ENCODE measurements around the gene GFRA1. TPM values are rescaled to one million over a fixed set of nuclear protein-coding genes. Genes with fewer than 3 reads are reported as not detected.

GFRA1 gene
- total and polyA plus RNA-seq, 7 donors = under 0.01 to 115 (median 38.9) TPM

DNA sequence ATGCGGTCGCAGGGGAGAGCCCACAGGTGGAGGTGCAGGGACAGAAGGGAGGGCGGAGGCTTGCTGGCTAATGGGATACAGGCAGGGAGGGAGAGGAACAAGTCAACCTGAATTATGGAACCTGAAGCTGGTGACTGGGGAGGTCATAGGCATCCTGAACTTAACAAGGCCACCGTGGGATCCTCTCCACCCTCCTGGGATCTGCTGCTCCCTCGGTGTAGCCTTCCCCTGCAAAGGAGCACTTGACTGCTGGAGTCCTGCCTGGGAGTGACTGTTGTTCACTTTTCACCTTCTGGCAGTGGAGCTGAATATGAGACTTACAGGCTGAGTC lies 223.1 kb downstream of the GFRA1 start:
- Histone ChIP-seq H3K9me3 (no peaks in the 10 kb centered on the region), H3K27me3 (no peaks in the 10 kb centered on the region), H3K4me1 (peaks cover 0 to 25% (median 16%) of the 10 kb centered on the region in 4 donors), H3K27ac (no peak overlapping the region), H3K36me3 (no peaks in the 10 kb centered on the region), H3K4me3 (no peak overlapping the region)
- no peak for DNase-seq
- TF ChIP-seq POLR2A (IDR thresholded peaks at IDR 0.05) (no peak), EP300 (IDR thresholded peaks at IDR 0.05) (no peak), CTCF (IDR thresholded peaks at IDR 0.05) (no peak), POLR2AphosphoS5 (IDR thresholded peaks at IDR 0.05) (no peak)
- WGBS, 2 donors = 81 to 82% methylated on average over 5 of the region's 5 CpGs
- intact Hi-C loops (cut with DNase I) = no loop called here

- Histone ChIP-seq H3K4me3 (no peak overlapping the region), H3K9me3 (no peaks in the 10 kb centered on the region), H3K36me3 (no peaks in the 10 kb centered on the region), H3K27ac (no peak overlapping the region), H3K27me3 (no peaks in the 10 kb centered on the region), H3K4me1 (peaks cover 0 to 21% (median 13%) of the 10 kb centered on the region in 4 donors)
- WGBS, 2 donors = 74 to 76% methylated on average over 10 of the region's 10 CpGs
- TF ChIP-seq EP300 (IDR thresholded peaks at IDR 0.05) = no peak
- TF ChIP-seq POLR2AphosphoS5 (IDR thresholded peaks at IDR 0.05) = peak in 1 of 4 donors; percentile 6
- TF ChIP-seq POLR2A (IDR thresholded peaks at IDR 0.05) = no peak
- no peak for TF ChIP-seq CTCF (IDR thresholded peaks at IDR 0.05)
- DNase-seq = no peak
- intact Hi-C loops (cut with DNase I) = no loop called here
Observed at GRCh38 chr10:116049158-116049973, 223.6 kb downstream of the GFRA1 start.

DNA sequence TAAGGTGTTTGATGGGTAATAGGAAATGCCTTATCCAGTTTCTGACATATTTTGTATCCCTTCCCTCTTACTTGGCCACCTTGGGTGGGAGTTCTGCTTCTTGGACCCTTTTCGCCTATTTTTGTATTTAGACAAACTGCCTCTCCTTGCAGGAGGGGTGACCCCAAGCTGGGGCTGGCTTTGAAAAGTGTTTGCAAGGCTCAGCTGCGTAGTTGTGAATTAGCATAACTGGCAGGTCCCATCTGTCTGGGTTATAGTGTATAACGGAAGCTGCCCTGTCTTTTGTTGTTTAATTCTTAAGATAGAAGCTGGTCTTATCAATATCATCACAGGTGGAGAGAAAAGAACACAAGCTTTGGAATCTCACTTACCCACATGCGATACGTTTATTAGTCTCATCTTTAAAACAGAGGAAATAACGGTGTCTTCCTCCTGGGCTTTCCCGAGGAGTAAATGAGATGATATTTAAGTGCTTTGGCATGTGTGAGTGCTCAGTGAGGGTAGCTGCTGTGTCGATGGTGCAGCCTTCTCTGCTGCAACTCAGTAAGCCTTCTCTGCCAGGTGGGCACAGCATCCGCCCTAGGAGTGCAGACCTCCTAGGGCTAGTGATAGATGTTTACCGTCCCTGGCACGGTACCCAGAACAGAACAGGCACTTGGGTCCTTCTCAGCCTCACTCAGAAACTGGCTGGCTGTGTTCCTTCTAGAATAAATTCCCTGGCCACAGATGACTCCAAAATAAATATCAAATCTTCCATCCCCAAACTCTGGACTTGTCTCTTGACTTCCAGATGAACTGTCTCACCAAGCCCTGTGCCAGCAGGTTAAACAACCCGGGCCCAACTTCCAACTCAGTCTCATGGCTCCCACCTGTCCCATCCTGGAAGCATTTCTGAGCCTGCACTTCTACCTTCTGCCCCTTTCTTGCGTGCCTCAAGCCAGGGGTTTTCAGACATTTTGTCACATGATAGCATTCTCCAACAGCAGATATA lies 227.3 kb downstream of the GFRA1 start:
- no peaks in the 10 kb centered on the region for H3K36me3 ChIP-seq
- no peak overlapping the region for H3K27ac ChIP-seq
- no peak overlapping the region for H3K4me3 ChIP-seq
- WGBS, 2 donors = 78 to 82% methylated on average over 13 of the region's 13 CpGs
- intact Hi-C loops (cut with DNase I) = no loop called here
- DNase-seq = no peak
- H3K27me3 ChIP-seq = no peaks in the 10 kb centered on the region
- peaks cover 0 to 15% (median 13%) of the 10 kb centered on the region in 4 donors for H3K4me1 ChIP-seq
- TF ChIP-seq POLR2A (IDR thresholded peaks at IDR 0.05) (no peak), EP300 (IDR thresholded peaks at IDR 0.05) (no peak), POLR2AphosphoS5 (IDR thresholded peaks at IDR 0.05) (no peak), CTCF (IDR thresholded peaks at IDR 0.05) (no peak)
- H3K9me3 ChIP-seq = no peaks in the 10 kb centered on the region

DNA sequence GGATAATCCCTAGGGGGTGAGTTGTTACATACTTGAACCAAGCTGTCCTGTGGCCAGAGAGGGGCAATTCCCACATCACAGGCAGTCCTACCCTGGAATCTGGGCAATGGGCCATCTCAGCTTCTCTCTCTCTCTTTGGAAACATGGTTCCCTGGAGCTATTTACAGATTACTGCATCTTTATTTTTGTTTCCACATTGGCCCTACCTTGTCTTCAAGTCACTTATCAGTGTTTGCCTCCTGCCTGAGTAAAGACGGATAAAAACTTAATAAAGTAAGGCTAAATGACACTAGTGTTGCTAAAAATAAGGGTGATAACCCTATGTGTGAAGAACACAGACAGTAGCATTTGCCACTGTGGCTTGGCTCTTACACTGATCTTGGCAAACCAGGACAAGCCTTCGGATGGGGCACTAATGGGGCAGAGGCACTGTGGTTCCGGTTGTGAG lies 228.2 kb downstream of the GFRA1 start:
- Histone ChIP-seq H3K9me3 (no peaks in the 10 kb centered on the region), H3K36me3 (no peaks in the 10 kb centered on the region), H3K27ac (no peak overlapping the region), H3K27me3 (no peaks in the 10 kb centered on the region), H3K4me1 (peaks cover 0 to 15% (median 13%) of the 10 kb centered on the region in 4 donors), H3K4me3 (no peak overlapping the region)
- intact Hi-C loops (cut with DNase I) = no loop called here
- TF ChIP-seq POLR2AphosphoS5 (IDR thresholded peaks at IDR 0.05) = no peak
- no peak for TF ChIP-seq CTCF (IDR thresholded peaks at IDR 0.05)
- TF ChIP-seq EP300 (IDR thresholded peaks at IDR 0.05) = no peak
- TF ChIP-seq POLR2A (IDR thresholded peaks at IDR 0.05) = no peak
- DNase-seq = no peak
- 79 to 90% methylated on average over 3 of the region's 3 CpGs for WGBS, 2 donors
